GM13976 (cell line): Measurements from ENCODE around the gene H2BK1.

Experiments used
- DNase-seq: peaks from one replicate; pipeline ENCODE4 v3.0.0; 2012; ENCODE audit warnings: low spot score
- in situ Hi-C: fragments of 300-500 bp; cut with MboI; formaldehyde crosslinking; loops from one replicate; pipeline ENCODE4 v1.12.0; 2022; ENCODE audit warnings: low sequenced_read_pairs, mixed read lengths, inconsistent platforms; ENCODE audit not compliant: unreplicated experiment
- TF ChIP-seq, protein P1 (sequence below): IDR thresholded peaks from 2 replicates; pipeline ENCODE4 v1.5.1; 2012; ENCODE audit warnings: borderline replicate concordance, mild to moderate bottlenecking; ENCODE audit not compliant: insufficient read depth; ENCODE audit errors: extremely low read depth, missing control alignments, control extremely low read depth

The H2BK1 gene

DNA sequence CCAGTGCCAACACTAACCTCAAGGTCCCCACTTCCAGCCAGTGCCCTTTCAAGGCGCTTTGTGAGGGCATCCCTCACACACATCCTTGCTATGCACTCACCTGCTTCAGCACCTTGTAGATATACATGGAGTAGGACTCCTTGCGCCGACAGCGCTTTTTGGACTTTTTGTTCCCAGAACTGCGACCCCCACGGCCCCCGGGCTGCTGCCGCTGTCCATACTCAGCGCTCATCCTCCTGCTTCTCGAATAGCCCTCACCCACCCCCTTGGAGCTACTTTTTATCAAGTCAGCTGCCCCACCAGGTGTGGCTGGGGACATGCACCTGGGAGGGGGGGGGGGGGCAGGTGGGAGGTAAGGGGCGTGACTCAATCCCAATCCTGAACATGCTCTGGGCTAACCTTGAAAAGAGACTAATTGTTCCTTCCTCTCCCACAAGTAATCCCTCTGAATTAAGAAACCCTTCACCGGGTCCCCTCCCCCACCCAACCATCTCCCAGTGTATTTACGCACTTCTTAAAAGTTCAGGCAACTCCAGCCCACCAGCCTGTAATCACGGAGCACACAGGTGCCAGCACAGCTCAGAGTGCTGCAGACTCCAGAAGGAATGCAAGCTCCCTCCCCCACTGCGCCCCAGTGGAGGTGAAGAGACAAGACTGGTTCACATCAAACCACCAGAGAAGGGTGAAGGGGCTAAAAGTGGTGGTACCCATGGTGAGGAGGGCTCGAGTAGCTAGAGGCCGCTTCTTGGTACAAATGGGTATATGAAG, at the start of gene H2BK1:
Gene H2BK1, minus strand, starts transcription at position 402 of the 768 bp plus-strand sequence. Its CDS starts 170 bp downstream, at position 232.
- TF ChIP-seq, protein P1, sequence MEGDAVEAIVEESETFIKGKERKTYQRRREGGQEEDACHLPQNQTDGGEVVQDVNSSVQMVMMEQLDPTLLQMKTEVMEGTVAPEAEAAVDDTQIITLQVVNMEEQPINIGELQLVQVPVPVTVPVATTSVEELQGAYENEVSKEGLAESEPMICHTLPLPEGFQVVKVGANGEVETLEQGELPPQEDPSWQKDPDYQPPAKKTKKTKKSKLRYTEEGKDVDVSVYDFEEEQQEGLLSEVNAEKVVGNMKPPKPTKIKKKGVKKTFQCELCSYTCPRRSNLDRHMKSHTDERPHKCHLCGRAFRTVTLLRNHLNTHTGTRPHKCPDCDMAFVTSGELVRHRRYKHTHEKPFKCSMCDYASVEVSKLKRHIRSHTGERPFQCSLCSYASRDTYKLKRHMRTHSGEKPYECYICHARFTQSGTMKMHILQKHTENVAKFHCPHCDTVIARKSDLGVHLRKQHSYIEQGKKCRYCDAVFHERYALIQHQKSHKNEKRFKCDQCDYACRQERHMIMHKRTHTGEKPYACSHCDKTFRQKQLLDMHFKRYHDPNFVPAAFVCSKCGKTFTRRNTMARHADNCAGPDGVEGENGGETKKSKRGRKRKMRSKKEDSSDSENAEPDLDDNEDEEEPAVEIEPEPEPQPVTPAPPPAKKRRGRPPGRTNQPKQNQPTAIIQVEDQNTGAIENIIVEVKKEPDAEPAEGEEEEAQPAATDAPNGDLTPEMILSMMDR, result no peak
- in situ Hi-C loops, result no loop called here
- no peak for DNase-seq

DNA sequence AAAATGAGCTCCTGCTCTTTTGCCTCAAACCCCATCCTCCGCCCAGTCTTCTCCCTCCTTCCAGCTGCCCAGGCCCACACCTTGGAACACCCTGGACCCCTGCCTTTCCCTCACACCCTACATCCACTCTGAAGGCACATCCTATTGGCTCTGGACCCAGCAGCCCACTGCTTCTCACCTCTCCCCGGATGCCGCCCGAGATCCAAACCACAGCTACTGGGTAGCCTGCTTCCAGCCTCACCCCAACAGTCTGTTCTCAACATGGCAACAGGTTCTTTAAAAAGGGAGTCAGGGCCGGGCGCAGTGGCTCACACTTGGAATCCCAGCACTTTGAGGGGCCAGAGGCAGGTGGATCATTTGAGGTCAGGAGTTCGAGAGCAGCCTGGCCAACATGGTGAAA, 47.7 kb upstream of the H2BK1 start:
- TF ChIP-seq, protein P1, result no peak
- no peak for DNase-seq
- in situ Hi-C loops, result no loop called here

DNA sequence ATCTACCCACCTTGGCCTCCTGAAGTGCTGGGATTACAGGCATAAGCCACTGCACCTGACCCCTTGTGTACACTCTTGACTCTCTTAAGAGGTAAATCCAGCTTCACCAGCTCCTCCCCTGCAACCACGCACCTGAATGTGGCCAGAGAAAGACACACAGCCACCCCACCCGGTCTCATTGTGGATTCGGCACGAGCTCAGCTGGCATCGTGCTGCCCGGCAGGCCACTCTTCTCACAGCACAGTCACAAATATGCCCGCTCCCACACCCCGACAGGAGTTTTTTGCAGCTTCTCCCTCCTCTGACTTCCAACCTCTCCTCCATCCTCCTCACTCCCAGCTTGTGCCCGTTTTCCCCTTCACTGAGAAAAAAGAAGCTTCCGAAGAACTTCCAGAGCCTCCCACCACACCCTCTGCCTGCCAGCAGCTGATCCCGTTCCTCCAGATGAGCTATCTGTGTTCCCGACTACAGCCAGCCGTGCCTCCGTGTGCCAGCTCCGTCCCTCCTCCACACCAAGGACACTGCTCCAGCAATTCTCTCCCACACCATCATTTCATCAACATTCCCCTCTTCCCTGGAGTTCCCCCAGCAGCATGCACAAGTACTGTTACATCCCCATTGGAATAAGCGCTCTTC, 46.2 kb upstream of the H2BK1 start:
- in situ Hi-C loops, result no loop called here
- TF ChIP-seq, protein P1, result no peak
- no peak for DNase-seq

DNA sequence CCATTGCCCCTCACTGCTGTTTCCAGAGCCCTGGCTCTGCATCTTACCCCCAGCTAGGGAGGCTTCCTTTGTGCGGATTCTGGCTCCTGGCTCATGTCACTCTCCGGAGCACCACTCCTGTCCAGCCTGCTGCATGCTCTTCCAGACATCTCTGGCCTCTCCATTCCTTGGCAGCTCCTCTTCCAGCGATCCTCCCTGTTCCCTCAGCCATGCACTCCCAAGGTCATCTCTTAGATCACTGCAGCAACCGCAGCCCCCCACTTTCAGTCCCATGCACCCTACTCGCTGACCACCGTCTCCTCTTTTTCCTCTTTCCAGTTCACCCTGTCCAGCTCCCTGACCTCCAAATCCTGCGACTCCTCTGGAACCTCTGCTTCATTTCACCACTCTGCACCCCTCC, 45.1 kb upstream of the H2BK1 start:
- TF ChIP-seq, protein P1, result no peak
- DNase-seq, result no peak
- in situ Hi-C loops, result no loop called here

DNA sequence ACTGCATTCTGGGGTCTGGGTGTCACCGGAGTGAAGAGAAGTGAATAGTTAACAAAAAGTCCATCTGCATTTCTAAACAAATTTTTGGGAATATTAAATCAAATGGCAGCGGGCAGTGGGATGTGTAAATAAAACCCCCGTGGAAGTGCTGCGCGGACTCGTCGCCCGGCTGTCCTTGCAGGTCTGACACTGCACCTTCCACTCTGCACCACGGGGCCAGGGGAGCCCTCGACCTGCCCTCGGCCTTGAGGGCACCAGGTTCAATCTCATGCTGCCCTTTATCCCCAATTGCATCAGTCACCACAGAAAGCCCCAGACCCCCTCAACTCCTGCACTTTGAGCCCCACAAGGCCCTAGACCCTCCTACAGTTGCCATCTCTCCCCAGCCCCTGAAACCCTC, 44.6 kb upstream of the H2BK1 start:
- no peak for DNase-seq
- in situ Hi-C loops, result no loop called here
- TF ChIP-seq, protein P1, result no peak

DNA sequence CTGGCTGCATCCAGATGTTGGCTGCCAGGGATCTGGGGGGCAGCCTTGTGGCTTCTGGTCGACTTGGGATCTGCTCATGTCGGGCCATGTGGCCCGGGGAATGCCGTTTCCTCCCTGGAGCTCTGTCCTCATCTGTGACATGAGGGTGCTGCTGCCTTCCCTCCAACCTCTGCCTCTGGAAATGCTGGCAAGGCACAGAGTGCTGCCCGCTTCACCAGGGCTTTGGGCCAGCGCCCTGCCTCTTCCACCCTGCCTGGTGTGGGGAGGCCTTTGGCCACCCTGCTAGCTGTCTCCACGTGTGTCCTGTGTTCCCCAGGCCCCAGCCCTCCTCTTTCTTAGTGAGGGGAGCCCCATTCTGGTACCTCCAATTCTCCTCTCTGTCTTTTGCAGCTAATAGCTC, 44.0 kb upstream of the H2BK1 start:
- no peak for DNase-seq
- TF ChIP-seq, protein P1, result no peak
- in situ Hi-C loops, result no loop called here
